SH-SY5Y (cell line): ENCODE results near the gene ZNF516.

Experiments used
- GATA2 ChIP-seq: IDR thresholded peaks from 2 replicates; pipeline ENCODE4 v1.6.1; 2011; ENCODE audit warnings: mild to moderate bottlenecking, low read depth, low read length
- GATA3 ChIP-seq: IDR thresholded peaks from 2 replicates; pipeline ENCODE4 v1.6.1; 2011; ENCODE audit warnings: low read depth, mild to moderate bottlenecking, low read length, moderate library complexity

DNA sequence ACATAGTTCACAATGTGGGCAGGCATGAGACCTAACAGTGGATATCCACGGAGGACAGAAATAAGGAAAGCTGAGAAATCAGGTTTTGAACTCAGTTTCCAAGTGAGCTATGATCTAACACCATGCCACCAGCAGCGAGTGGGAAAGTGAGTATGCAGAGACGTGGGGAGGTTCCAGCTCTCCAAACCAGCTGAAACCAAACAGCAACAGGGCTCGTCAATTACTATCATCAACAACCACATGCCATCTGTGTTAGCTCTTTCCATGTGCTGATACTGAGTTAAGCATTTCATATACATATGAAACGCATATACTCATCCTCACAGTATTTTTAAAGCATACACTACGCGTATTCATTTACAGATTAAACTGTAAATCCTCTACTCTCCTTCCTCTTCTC, 172.4 kb downstream of the ZNF516 start:
- TF ChIP-seq GATA3 (no peak), GATA2 (no peak)
